Daoy (cell line): Measurements from ENCODE around the gene DYNC1LI1. TPM values are rescaled to one million over a fixed set of nuclear protein-coding genes. Genes with fewer than 3 reads are reported as not detected.

Experiments used
- DNase-seq: peaks from one replicate; pipeline ENCODE4 v3.0.0-alpha.2; 2015; ENCODE audit warnings: low read depth
- total RNA-seq: library from RNA; depleted of rRNA; stranded (reverse); fragments of >200 nt; shearing (Covaris generic); gene quantifications from 2 replicates; pipeline ENCODE4 v1.2.3, GENCODE V29; 2014; rRNA removed

DYNC1LI1 gene
- total RNA-seq, 1 experiment from 2014 or later: 76.7 TPM

DNA sequence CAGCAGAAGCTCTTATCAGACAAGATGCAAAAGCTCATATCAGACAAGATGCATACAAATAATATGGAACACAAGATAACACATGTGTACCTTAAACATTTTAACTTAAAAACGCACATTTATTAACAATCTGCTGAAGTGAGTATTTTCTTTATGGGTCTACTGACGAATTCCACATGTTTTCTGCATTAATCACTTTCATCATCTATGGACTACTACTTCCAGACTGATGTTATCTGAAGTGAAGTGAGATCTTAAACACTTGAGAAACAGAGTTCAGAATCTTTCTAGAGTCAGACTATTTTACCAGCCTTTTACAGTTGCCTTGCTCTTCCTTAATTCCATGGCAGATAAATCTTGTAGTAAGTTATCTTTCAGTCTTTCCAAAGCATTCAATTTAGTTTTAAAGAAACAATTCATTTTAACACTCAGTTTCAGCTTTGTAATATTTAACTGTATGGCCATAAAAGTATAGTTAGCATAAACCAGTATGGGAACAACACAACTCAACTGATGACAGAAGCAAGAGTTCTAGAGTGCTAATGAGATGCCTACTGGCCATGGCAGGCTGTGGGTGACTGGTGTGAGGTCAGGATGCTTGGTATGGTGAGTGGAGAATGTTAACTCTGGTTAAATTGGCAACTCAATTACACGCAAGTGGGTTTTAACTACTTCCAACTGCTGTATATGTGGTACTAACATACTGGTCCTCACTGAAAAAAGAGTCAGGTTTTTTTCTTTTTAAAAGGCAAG is 77.8 kb downstream of the DYNC1LI1 start:
- DNase-seq: no peak

DNA sequence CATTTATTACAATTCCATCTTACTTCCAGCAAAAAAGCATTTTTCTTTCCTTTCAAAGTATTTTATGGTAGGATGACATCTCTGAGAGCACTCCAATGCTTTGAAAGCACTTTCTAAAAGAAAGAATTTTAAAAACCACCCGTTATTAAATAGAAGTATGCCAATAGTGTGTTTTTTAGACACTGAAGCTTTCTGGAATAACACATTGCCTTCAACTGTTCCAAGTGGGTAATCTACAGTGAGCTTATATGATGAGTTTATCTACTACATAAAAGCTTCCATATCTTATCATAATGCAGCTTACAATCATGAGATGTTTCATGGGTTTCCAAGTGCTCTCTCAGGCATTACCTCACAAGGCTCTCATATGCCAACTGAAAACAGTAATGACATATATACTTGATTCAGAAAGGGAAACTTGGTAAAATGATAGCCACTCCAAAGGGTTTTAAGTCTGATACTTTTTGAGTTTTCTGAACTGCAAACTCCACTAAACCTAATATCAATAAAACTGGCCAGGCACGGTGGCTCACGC is 82.1 kb downstream of the DYNC1LI1 start:
- no peak for DNase-seq

GRCh38 chr3:32487781-32488473 is 82.7 kb downstream of the DYNC1LI1 start:
- no peak for DNase-seq

DNA sequence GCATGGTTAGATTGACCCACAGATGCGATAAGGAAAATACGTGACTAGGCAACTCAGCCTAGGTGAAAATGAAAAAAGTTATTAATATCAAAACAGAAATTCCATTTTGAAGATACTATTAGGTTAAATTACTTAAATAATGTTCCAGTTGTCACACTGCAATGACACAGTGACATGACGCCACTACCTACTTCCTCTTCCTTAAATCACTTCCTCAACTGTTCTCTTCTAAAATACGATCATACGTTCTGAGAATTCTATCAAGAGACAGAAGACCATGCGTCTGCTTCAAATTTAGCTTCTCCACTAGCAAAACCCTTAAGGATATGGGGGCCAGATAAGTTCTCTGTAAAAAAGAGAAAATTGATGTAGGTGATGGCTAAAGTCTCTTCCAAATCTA is 86.2 kb downstream of the DYNC1LI1 start:
- DNase-seq: no peak

GRCh38 chr3:32483772-32484171 is 86.9 kb downstream of the DYNC1LI1 start:
- DNase-seq: no peak

DNA sequence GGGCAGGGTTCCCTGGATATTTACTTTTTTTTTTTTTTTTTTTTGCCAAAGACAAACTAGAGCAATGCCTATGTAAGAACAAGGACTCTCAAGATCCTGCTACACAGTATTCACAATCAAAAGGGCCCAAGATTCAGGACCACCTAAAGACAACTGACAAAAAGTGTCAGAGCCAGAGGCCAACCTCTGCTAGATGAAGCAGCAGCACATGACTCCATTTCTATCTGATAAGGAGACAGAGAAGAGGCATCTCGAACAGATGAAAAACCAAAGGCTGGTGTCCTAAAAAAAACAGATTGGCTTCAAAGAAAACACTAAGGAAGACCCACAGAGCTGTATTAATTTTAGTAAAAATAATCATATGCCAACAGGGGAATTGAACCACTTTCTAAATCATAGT is 88.0 kb downstream of the DYNC1LI1 start:
- no peak for DNase-seq

- no peak for DNase-seq
Observed at GRCh38 chr3:32481791-32482631, 88.6 kb downstream of the DYNC1LI1 start.

DNA sequence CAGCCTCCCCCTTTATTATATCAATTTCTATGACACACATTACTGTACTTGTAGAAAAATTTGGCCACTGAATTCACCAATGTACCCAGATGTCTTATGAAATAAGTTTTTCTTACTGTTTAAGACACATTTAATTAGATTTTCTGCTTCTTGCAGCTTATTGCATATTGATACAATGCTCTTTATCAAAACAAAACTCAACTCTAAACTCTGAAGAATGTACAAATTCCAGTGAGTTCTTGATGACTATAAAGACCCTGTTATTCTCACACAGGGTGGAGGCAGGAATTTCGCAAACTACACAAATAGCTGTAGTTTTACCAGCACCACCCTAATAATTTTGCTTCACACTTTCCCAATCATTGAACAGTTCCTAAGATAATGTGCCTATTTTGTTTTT is 90.1 kb downstream of the DYNC1LI1 start:
- DNase-seq: no peak

Other genes starting within 250 kb of the DYNC1LI1 start
- gene CMTM7, start 179.0 kb downstream of the DYNC1LI1 start, total RNA-seq: 12.4 TPM in 2 replicates
- gene CMTM6, start 68.0 kb downstream of the DYNC1LI1 start, total RNA-seq: 63.9 and 75.6 TPM in 2 replicates
- gene CNOT10, start 114.3 kb upstream of the DYNC1LI1 start, total RNA-seq: 18.3 and 28.0 TPM in 2 replicates
- gene TRIM71, start 247.1 kb upstream of the DYNC1LI1 start, total RNA-seq: 0.06 TPM in 1 of 2 replicates, not detected in the other